DOHH2 (cell line): ENCODE results near the gene KRT28.

ENCODE experiments used
- CTCF ChIP-seq: fragments of 200-600 bp; sonication (generic); IDR thresholded peaks from one replicate; pipeline ENCODE4 v1.5.1; 2014; ENCODE audit warnings: antibody characterized with exemption, mild to moderate bottlenecking, low read depth, low read length; ENCODE audit not compliant: poor library complexity, severe bottlenecking
- EZH2phosphoT487 ChIP-seq: fragments of 200-600 bp; sonication (generic); IDR thresholded peaks from 2 replicates; pipeline ENCODE4 v1.6.1; 2017; ENCODE audit warnings: borderline replicate concordance, mild to moderate bottlenecking, antibody characterized with exemption, low read length, moderate library complexity, mixed read lengths

- no peak for TF ChIP-seq EZH2phosphoT487
- no peak for TF ChIP-seq CTCF
Observed at GRCh38 chr17:40782450-40782849, 17.3 kb downstream of the KRT28 start, which contains the start of gene KRT27.
